HL-60/S4 (cell line): Measurements from ENCODE around the gene WNK1.

Source experiments
- in situ Hi-C: fragments of 300-500 bp; cut with MboI; formaldehyde crosslinking; loops from 2 replicates; pipeline ENCODE4 v1.14.3; 2022; ENCODE audit warnings: low sequenced_read_pairs

WNK1 gene

DNA sequence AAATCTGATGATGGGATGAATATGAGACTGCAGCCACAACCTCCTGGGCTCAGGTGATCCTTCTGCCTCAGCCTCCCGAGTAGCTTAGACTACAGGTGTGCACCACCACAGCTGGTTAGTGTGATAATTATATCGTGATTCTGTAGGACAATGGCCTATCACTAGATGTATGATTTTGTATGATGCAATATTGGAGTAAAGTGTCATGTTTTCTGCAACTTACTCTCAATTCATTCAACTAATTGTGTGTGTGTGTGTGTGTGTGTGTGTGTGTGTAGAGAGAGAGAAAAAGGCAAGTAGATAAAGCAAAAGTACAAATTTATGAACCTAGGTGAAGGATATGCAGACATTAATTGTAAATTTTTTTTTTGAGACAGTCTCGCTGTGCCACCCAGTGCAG is 186.4 kb downstream of the WNK1 start:
- in situ Hi-C loops = no loop called here

DNA sequence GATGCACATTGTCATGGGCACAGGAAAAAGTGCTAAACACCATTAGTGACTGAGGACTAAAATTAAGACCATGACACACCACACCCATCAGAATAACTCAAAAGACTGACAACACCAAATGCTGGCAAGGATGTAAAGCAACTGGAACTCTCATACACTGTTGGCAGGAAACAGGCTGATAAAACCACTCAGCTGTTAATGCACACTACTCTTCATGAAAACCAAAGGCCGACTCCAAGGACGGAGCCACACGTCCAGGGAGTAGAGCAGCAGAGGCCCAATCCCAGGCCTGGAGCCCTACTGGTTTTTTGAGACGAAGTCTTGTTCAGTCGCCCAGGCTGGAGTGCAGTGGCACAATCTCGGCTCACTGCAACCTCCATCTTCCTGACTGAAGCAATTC is 190.7 kb downstream of the WNK1 start:
- in situ Hi-C loops = no loop called here

DNA sequence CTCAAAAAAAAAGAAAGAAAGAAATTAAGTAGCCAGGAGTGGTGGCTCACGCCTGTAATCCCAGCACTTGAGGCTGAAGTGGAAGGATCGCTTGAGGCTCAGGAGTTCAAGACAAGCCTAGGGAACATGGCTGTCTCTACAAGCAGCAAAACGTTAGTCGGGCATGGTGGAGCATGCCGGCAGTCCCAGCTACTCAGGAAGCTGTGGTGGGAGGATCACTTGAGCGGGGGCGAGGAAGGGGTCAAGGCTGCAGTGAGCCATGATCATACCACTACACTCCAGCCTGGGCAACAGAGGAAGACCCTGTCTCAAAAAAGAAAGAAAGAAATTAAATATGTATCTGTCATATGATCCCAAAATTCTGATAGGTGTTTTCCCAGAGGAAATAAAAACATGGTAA is 191.8 kb downstream of the WNK1 start:
- in situ Hi-C loops = no loop called here

DNA sequence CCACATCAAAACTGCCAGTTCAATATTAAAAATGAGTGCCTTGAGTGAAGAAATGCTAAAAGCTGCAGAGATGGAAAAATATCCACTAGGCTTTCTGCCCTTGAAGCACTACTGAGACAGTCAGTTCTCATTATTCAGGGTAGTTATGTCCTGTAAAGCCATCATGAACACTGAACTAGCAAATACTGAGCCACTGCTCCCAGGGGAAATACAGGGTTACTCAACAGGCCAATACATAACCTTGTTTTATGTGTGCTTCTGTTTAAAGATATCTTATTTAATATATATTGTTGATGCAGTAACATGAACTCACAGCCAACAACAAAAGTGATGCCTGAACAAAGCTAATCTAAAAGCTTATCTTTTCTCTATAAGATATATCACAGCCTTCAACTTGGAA is 193.8 kb downstream of the WNK1 start:
- in situ Hi-C loops = no loop called here

DNA sequence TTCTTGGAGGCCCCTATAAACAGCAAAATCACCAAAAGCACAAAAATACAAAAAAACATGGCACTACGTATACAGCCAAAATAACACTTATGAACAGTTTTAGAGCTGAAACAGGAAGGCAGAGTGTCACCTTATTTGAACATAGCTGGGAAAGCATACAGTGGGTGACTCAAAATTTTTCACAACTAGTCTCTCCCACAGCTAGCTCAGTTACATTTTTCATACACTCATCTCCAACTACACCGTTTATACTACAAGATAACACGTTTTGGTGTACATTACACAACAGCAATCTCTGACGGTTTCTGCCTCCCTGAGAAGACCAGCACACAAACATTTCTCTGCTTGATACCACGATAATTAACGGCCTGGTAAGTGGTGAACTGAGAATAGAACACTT is 194.3 kb downstream of the WNK1 start:
- in situ Hi-C loops = no loop called here

DNA sequence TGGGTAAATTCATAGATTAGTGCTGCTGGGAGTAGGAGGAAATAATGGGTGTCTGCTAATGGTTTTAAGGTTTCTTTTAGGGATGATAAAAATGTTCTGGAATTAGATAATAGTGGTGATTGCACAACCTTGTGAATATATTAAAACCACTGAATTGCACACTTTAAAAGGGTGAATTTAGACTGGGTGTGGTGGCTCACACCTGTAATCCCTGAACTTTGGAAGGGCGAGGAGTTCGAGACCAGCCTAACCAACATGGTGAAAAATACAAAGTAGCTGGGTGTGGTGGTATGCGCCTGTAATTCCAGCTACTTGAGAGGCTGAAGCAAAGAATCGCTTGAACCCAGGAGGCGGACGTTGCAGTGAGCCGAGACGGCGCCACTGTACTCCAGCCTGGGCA is 195.9 kb downstream of the WNK1 start:
- in situ Hi-C loops = no loop called here

DNA sequence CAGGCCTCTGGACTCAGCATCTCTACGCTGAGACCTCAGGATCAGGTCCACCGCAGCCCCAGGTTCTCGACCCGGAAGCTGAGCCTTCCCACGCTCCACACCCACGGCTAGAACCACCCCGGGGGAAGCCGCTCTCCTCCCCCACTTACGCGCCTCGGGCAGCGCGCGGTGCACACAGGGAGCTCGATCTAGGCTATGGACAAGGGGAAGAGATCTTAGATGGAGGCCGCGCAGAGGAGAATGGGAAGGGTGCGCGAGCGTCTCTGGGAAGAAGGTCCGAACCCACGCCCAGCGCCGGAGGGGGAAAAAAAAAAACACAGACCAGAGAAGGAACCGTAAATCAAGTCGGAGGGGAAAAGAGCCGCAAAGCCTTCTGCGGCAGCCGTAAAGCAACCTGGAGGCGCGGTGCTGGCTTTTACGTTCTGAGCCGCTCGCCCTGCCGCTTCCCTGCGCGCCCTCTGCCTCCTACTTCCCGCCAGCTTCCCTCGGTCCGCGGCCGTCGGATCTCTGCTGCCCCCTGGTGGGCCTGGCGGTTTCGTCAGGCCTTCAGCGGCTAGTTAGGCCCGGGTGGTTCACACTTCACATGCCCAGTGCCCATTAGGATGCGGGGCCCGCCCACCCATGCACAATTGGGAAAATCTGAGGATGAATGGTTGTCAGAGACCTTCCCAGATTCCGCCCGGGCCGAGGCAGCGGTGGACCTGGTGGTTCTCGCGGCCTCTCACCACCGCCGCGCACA is 197.2 kb downstream of the WNK1 start, which contains the start of gene RAD52:
Gene RAD52, minus strand, starts transcription at position 242 of the 739 bp plus-strand sequence. CDS start 16,636 bp downstream, outside the sequence.
- in situ Hi-C loops = no loop called here

DNA sequence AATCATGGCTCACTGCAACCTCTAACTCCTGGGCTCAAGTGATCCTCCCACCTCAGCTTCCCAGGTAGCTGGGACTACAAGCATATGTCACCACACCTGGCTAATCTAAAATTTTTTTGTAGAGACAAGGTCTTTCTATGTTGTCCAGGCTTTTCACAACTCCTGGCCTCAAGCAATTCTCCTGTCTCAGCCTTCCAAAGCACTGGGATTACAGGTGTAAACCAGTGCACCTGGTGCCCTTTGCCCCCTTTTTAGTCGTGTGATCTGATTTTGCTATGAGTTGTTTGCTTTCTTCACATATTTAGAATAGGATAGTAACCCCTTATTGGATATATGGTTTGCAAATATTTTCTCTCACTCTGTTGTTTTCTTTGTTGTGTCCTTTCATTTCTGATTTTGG is 198.8 kb downstream of the WNK1 start:
- in situ Hi-C loops = no loop called here

DNA sequence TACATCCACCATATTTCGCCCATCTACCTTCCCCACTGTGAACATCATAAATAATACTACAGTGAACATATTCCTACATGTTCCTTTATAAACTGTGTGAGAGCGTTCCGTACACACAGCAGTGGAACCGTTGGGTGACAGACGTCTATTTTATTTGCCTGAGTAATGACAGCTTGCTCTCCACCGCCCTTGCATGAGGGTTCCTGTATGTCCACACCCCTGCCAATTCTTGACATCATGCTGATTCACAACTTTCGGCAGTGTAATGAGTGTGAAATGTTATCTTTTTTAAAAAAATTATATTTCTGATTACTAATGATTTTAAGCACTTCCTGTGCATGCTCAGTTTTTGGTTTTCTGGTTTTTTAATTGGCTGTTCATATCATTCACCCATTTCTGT is 201.4 kb downstream of the WNK1 start:
- in situ Hi-C loops = no loop called here

DNA sequence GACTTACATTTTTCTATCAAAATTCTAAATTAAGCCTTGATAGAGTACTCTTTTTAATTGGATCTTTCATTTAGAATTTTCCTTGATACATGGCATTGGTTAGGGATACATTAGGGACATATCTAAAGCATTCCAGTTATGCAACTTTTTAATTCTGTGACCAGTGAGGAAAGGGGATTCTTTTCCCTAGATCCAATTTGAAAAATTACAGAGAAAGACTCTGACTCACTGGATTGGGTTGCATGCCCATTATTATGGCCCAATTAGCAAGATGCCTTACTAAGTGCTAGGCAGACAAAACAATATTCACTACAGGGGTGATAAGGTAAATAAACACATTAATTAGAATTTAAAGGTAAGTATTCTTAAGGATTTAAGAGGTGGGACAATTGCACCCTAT is 202.4 kb downstream of the WNK1 start:
- in situ Hi-C loops = no loop called here

DNA sequence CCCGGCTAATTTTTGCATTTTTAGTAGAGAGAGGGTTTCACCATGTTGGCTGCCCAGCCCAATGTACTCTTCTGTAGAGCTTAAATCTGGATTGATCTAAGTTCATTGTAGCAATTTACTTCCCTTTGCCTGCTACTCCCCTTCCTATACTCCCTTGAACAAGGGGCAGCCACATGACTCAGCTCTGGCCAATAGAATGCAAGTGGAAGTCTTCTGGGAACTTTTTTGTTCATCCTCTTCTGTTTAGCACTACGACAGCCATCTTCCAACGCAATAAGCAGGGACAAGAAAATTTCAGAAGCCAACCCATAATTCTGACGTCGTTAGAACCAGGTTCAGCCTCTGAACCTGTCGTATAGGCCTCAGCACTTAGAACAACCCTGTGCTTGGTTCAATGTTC is 203.6 kb downstream of the WNK1 start:
- in situ Hi-C loops = no loop called here

DNA sequence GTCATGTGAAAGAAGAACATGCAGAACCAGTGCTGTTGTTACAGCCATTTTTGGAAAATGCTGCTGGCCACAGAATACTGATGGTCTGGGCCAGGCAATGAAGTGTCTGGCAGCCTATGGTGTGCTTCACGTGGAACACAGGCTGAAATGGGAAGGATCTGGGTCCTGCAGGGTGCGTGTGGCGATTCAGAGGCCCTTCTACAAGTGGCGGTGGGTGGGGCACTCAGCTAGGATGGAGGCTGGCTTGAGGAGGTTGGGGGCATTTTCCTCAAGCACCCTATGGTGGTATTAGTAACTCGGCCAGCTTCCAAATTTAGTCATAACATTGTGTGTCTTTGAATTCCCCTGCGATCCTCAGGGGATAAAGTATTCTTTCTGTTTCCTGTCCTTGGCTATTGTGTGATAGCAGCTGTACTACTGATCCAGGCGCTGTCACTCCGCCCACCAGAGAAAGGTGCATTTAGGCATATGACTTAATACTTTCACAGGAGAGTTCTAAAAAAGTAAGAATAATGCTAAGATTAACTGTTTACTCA is 206.3 kb downstream of the WNK1 start:
- in situ Hi-C loops = no loop called here
